GM12865 (cell line): ENCODE measurements around the gene CTSD.

Experiments
- DNase-seq: peaks from one replicate; pipeline ENCODE4 v3.0.0; 2010; ENCODE audit warnings: low read depth
- H3K4me3 ChIP-seq: 2 replicates; pipeline ENCODE4 v1.5.1; 2011; ENCODE audit warnings: mild to moderate bottlenecking, low read depth, low read length, control low read depth
- TF ChIP-seq, protein P1 (sequence below): IDR thresholded peaks from 2 replicates; pipeline ENCODE4 v1.5.1; 2011; ENCODE audit warnings: low read length, control low read depth, low read depth, inconsistent platforms; ENCODE audit not compliant: insufficient read depth; ENCODE audit errors: missing control alignments

The CTSD gene

DNA sequence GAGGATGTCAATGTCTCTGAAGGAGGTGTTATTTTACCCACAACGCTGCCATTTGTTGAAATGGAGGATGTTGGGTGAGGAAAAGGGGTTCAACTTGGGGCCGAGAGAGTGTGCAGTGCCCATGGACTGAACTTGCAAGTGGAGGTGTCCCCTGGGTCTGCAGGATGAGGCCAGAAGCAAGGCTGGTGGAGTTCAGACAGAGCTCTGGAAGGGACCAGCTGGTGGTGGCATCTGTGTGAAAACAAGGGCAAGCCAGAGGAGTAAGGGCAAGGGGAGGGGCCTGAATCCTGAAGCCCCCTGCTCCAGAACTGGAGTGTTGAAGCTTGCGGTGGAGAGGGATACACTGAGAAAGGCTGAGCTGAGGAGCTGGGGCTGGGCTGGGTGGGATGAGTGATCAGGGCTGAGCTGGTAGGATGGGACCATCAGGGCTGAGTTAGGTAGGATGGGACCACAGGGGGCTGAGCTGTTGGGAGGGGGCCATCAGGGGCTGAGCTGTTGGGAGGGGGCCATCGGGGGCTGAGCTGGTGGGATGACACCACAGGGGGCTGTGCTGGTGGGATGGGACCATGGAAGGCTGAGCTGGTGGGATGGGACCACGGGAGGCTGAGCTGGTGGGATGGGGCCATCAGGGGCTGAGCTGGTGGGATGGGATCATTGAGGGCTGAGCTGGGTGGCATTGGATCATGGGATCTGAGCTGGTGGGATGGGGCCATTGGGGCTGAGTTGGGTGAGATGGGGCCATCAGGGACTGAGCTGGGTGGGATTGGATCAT is 13.4 kb upstream of the CTSD start:
- no peak for DNase-seq
- H3K4me3 ChIP-seq = no peak overlapping the region
- TF ChIP-seq, protein P1, sequence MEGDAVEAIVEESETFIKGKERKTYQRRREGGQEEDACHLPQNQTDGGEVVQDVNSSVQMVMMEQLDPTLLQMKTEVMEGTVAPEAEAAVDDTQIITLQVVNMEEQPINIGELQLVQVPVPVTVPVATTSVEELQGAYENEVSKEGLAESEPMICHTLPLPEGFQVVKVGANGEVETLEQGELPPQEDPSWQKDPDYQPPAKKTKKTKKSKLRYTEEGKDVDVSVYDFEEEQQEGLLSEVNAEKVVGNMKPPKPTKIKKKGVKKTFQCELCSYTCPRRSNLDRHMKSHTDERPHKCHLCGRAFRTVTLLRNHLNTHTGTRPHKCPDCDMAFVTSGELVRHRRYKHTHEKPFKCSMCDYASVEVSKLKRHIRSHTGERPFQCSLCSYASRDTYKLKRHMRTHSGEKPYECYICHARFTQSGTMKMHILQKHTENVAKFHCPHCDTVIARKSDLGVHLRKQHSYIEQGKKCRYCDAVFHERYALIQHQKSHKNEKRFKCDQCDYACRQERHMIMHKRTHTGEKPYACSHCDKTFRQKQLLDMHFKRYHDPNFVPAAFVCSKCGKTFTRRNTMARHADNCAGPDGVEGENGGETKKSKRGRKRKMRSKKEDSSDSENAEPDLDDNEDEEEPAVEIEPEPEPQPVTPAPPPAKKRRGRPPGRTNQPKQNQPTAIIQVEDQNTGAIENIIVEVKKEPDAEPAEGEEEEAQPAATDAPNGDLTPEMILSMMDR = no peak

DNA sequence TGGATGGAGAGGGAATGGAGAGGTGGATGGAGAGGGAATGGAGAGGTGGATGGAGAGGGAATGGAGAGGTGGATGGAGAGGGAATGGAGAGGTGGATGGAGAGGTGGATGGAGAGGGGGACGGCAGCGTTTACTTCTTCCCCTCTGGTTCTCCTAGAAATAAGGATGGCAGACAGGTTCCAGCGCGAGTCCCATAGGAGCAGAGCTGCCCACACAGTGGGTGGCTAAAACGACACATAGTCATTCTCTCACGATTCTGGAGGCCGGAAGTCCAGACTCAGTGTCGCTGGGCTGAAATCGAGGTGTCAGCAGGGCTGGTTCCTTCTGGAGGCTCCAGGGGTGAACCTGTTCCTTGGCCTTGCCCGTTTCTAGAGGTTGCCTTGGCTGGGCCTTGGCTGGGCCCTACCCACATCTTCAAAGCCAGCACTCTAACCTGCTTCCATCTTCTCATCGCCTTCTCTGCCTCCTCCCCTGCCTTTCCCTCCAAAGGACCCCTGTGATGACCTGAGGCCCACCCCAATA is 12.7 kb upstream of the CTSD start:
- TF ChIP-seq, protein P1 = no peak
- DNase-seq = no peak
- H3K4me3 ChIP-seq = no peak overlapping the region

DNA sequence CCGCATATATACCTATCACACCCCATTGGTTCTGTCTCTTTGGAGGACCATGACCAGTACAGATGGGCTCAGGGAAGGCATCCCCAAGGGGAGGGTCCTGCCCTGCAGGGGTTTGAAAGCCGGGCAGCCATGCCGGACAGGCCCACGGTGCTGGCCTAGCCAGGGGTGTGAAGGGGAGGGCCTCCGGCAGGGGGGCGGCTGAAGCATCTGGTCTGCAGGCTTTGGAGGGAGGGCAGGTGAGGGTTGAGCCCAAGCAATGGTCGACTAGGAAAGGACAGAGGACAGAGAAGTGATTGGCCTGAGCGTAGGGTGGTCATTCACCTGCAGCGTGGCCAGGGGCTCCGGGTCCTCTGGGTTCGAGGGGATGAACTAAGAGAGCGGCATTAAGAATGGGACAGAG is 11.2 kb upstream of the CTSD start:
- H3K4me3 ChIP-seq = no peak overlapping the region
- DNase-seq = no peak
- TF ChIP-seq, protein P1 = no peak

DNA sequence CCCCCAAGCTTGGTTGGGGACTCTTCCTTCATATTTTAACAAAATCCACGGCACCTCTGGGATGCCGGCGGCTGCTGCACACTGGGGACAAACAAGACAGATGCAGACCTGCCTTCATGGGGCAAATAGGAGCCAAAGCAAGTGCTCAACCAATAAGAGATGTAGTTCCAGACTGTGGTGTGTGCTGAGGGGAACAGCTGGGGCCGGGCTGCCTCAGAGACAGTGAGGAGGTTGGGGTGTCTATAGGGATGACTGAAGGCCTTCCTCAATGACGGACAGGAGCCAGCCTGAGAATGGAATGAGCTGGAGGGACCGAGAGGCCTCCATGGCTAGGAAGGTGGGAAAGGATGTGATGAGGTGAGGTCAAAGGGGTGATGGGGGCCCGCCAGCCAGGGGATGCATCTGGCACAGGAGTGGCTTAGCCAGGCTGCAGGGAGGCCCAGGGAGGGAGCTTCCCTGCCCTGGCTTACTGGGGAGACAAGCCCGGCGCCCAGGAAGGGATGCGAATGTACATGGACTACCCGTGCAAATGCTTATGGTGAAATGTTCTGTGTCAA is 10.3 kb upstream of the CTSD start:
- TF ChIP-seq, protein P1 = no peak
- DNase-seq = no peak
- no peak overlapping the region for H3K4me3 ChIP-seq

DNA sequence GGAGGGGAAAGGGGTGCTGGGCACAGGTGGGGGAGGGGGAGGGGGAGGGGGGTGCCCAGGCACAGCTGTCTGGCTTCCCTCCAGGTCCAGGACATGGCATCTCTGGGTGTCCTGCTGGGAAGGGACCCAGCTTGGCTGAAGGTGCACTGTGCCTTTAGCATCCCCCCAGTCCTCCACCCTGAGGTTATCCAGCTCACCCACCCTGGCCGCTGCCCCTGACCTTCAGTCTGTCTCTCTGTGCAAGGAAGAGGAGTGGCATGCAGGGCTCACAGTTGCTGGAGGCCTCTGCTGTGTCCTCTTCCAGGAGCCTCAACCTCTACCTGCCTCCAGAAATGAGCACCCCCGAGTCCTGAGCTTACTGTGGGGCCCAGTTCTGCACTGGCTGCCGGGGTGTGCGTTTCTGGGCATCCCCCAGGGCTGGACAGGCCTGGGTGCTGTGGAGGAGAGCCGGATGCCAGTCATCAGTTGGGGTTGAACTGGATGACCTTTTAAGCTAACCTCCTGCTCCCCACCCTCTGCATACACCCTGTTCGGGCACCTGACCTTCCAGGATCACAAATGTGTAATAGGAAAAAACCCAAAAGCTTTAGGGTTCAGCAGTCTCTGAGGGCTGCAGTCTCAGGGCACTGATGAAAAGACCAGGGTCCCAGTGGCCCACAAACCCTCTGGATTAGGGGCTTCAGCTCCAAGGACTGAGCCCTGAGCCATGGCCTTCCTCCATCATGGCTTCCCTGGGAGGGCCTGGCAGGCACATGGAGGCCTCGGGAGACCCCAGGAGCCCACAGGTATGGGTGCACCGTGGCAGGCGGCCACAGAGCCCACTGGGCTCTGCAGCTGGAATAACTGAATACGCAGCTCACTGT is 9.6 kb upstream of the CTSD start:
- no peak overlapping the region for H3K4me3 ChIP-seq
- DNase-seq = no peak
- TF ChIP-seq, protein P1 = no peak

DNA sequence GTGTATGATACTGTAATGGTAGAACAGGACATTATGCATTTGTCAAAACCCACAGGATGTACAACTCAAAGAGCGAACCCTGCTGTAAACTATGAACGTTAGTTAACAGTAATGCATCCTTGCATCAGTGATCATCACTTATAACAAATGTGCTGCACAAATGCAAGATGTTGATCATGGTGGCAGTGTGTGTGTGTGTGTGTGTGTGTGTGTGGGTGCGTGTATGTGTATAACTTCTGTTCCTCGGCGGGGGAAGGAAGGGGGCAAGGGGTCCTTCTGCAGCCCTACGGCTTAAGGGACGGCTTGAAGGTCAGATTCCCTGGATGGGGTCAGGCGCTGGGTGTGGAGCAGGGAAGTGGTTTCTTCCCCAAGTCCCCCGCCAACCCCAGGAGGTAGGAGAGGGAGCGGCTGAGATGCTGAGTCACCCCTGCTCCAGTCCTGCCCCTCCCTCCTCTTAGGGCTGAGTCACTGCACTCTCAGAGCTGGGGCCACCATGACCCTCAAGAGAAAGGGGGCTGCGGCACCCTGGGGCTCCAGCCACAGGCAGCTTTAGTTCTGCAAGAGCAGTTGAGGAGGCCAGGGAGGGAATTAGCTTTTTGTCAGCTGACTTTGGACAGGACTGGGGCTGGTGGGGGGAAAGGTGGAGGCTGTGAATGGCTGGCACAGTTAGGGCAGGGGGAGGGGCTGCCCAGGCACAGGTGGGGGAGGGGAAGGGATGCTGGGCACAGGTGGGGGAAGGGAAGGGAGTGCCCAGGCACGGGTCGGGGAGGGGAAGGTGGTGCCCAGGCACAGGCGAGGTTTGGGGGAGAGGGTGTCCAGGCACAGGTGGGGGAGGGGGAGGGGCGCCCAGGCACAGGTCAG is 8.8 kb upstream of the CTSD start:
- no peak for DNase-seq
- TF ChIP-seq, protein P1 = no peak
- H3K4me3 ChIP-seq = no peak overlapping the region
